GM19438 (cell line): ENCODE measurements around the gene EARS2.
"Not testable (repeated sequence)": the region's sequence is repeated elsewhere in the genome, so short reads cannot be mapped to it uniquely, and the experiment has no call there.

Experiments used
- ATAC-seq: cut with Tn5 transposase; IDR thresholded peaks from one replicate; pipeline ENCODE4 v1.9.1; 2021; ENCODE audit warnings: low read depth; ENCODE audit not compliant: unreplicated experiment

The EARS2 gene

GRCh38 chr16:23528644-23529310, 28.4 kb downstream of the EARS2 start:
- ATAC-seq, result no peak

DNA sequence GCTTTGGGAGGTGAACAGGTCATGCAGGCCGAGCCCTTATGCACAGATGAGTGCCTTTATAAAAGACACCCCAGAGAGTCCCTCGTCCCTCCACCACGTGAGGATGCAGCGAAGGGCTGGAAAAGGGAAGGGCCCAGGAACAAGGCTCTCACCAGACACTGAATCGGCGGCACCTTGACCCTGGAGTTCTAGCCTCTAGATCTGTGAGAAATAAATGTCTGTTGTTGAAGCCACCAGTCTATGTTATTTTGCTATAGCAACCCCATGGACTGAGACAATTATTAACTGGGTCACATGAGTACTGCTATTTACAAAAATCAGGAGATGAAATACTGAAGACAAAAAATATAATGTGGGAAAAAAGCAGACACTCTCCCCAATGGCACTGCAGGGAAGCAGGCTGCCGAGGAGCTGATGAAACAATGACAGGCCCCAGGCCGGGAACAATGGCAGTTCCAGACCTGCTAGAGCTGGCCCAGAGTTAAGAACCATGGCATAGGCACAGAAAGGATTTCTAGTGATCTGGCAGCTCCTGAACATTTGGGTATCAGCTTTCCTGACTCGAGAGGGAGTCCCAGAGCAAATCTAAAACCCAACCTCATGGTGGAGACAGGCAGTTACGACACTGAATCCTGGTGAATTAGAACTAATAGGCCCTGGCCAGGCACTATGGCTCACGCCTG, 29.0 kb downstream of the EARS2 start:
- no peak for ATAC-seq

- no peak for ATAC-seq
Measured at GRCh38 chr16:23524886-23525285, 32.3 kb downstream of the EARS2 start.

GRCh38 chr16:23523876-23524385, 33.2 kb downstream of the EARS2 start:
- ATAC-seq, result no peak

DNA sequence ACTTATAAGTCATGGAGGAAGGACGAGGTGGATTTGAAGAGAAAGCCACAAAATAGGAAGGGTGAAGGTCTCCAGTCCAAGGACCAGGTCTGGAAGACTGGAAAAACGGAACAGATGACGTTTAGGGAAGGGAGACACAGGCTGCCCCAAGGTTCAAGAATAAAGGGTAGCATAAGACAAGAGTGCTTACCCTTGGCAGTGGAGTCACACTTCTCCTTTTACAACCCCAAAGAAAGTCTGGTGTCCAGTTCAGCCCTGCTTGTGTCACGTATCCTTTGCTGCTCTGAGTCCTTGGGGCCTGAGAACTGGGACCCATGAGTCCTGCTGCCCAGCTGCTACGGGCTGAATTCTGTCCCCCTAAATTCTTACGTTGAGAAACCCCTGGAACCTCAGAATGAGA, 33.8 kb downstream of the EARS2 start:
- no peak for ATAC-seq

- ATAC-seq, result no peak
Measured at GRCh38 chr16:23521965-23522364, 35.2 kb downstream of the EARS2 start.

GRCh38 chr16:23521037-23521743, 36.0 kb downstream of the EARS2 start:
- ATAC-seq, result no peak

- no peak for ATAC-seq
Measured at GRCh38 chr16:23520500-23520899, 36.6 kb downstream of the EARS2 start.

- ATAC-seq, result no peak
Measured at GRCh38 chr16:23519282-23519681, 37.9 kb downstream of the EARS2 start.

GRCh38 chr16:23518435-23518891, 38.7 kb downstream of the EARS2 start:
- peak; percentile 66 for ATAC-seq

- ATAC-seq, result no peak
Measured at GRCh38 chr16:23516366-23517137, 40.6 kb downstream of the EARS2 start.

DNA sequence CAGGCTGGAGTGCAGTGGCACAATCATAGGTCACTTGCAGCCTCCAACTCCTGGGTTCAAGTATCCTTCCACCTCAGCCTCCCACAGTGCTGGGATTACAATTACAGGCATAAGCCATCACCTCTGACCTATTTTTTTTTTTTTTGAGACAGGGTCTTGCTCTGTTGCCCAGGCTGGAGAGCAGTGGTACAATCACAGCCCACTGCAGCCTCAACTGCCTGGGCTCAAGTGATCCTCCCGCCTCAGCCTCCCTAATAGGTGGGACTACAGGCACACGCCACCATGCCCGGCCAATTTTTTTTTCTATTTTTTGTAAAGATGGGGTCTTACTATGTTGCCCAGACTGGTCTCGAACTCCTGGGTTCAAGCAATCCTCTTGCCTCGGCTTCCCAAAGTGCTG, 41.3 kb downstream of the EARS2 start:
- ATAC-seq, result no peak

DNA sequence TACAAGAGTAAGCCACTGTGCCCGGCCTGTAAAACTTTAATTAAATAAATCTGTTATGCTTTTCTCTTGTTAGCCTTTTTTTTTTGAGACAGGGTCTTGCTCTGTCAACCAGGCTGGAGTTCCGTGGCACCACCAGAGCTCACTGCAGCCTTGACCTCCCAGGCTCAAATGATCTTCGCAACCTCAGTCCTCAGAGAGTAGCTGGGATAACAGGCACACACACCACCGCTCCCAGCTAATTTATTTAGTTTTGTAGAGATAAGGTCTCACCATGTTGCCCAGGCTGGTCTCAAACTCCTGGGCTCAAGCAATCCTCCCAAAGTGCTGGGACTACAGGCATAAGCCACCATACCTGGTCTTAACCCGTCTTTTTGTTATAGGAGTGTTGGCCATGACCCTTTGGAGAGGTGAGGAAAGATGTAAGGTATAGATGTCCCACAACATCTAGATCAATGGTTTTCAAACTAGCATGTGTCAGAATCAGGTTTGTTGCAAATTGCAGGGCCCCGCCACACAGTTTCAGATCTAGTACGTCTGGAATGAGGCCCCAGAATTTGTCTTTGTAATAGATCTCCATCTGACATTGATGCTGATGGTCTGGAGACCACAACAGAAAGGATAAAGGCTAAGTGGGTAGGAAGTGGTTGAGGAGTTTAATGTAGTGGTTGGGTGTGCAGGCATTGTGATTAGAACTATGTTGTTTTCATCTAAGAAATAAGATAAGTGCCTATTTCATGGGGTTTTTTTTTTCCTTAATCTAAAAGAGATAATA, 42.6 kb downstream of the EARS2 start:
- ATAC-seq, result no peak

DNA sequence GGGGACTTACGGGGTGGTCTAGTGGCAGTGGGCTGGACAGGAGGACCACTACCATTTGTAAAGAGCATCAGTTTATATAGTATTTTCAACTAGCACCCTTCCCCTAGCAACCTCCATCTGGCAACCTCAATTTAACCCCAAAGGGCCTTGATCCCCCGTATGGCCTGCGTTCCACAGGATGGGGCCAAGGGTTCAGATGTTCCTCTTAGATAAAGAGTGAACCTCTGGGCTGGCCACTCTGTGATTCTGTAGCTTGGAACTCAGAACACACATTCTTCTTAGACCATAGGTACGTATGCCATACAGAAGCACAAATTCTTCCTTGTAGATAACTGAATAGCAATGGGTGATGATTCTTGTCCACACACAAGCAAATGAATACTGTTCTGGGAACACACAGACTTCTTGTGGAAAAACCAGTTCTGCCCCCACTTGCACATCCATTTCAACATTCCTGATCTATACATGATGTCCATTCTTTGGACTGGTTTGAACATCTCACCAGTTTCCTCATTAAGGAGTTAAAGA, 44.9 kb downstream of the EARS2 start:
- no peak for ATAC-seq

DNA sequence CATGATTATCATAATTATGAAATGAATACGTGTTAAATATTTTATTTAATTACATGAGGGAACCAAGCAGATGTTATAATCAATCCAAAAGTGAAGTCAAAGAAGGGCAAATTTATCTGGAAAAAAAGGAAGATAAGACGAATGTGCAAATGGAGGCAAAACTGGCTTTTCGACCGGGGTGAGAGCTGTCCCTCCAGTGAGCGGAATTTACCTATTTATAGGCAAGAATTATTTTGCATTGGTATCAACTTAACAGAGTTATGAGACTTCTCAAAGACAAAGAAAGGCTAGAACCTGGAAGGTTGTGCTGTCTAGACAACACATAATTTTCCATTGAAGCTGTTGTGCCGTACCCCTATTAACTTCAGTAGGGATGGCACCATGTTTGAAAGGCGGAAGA, 45.4 kb downstream of the EARS2 start:
- ATAC-seq, result no peak

GRCh38 chr16:23510915-23511270, 46.3 kb downstream of the EARS2 start:
- ATAC-seq, result not testable (repeated sequence)

- peak; percentile 64 for ATAC-seq
Measured at GRCh38 chr16:23510164-23510914, 46.8 kb downstream of the EARS2 start, which contains the start of gene GGA2. Gene GGA2 (minus strand): TSS chr16:23510494. CDS start chr16:23510411, 83 bp downstream.

- ATAC-seq, result peak; percentile 6
Measured at GRCh38 chr16:23509782-23510163, 47.4 kb downstream of the EARS2 start.

- ATAC-seq, result no peak
Measured at GRCh38 chr16:23509441-23509754, 47.8 kb downstream of the EARS2 start.
